RWPE1 (cell line): ENCODE data around the gene SLC16A2.

Experiments
- CTCF ChIA-PET: fragments of 350-600 bp; sonication (Branson Sonifier 250); formaldehyde crosslinking; extraction: SDS; loops from one replicate; lab custom pipeline; 2021; lab: Yijun Ruan, JAX
- POLR2A ChIA-PET: fragments of 400-600 bp; formaldehyde crosslinking; extraction: SDS; loops from one replicate; lab custom pipeline; 2020; ENCODE audit warnings: antibody characterized with exemption; ENCODE audit not compliant: low non-redundant PET; lab: Yijun Ruan, JAX
- DNase-seq: peaks from one replicate; pipeline ENCODE4 v3.0.0; 2012; ENCODE audit warnings: low spot score
- H3K27ac ChIP-seq: fragments of 450-650 bp; 2 replicates; pipeline ENCODE4 v1.5.1; 2017
- CTCF ChIP-seq: fragments of 450-650 bp; conservative IDR thresholded peaks from 2 replicates; pipeline ENCODE4 v1.5.1; 2017; ENCODE audit warnings: low read depth, mild to moderate bottlenecking

Gene SLC16A2

GRCh38 chrX:74535086-74535407, 113.8 kb downstream of the SLC16A2 start:
- H3K27ac ChIP-seq, result no peak overlapping the region
- ChIA-PET POLR2A (no interaction called here), CTCF (interaction anchor here (0.6 to 1.2 kb wide), 5 partner anchors 86 to 679 kb away, joined by 3 to 5 read pairs (median 4); no protein-coding TSS in a partner anchor)
- TF ChIP-seq CTCF, result no peak
- DNase-seq, result no peak

- ChIA-PET CTCF (interaction anchor here (0.6 to 1.2 kb wide), 6 partner anchors 85 to 679 kb away, joined by 3 to 5 read pairs (median 4); no protein-coding TSS in a partner anchor), POLR2A (no interaction called here)
- TF ChIP-seq CTCF, result no peak
- peak; percentile 75 for DNase-seq
- peak overlapping the region; percentile 50 for H3K27ac ChIP-seq
These were observed 114.3 kb downstream of the SLC16A2 start for GRCh38 chrX:74535408-74536151.

- CTCF ChIA-PET, result interaction anchor here (0.7 kb wide), 1 partner anchor 152 kb away, joined by 5 read pairs; no protein-coding TSS in a partner anchor
- H3K27ac ChIP-seq, result peak overlapping the region; percentile 50
- no peak for TF ChIP-seq CTCF
These were observed 115.0 kb downstream of the SLC16A2 start for GRCh38 chrX:74536152-74536831.

GRCh38 chrX:74536832-74537371, 115.6 kb downstream of the SLC16A2 start:
- no peak for DNase-seq
- TF ChIP-seq CTCF, result no peak
- peak overlapping the region; percentile 50 for H3K27ac ChIP-seq
- POLR2A ChIA-PET, result no interaction called here
- CTCF ChIA-PET, result no interaction called here

More at GRCh38 chrX:74536152-74536831, 115.0 kb downstream of the SLC16A2 start:
- peak; percentile 56 for DNase-seq
- POLR2A ChIA-PET, result no interaction called here

GRCh38 chrX:74540635-74541249, 119.4 kb downstream of the SLC16A2 start:
- POLR2A ChIA-PET, result no interaction called here
- DNase-seq, result no peak
- CTCF ChIA-PET, result interaction anchor here (0.7 kb wide), 1 partner anchor 960 kb away, joined by 3 read pairs; no protein-coding TSS in a partner anchor
- no peak for TF ChIP-seq CTCF
- no peak overlapping the region for H3K27ac ChIP-seq

- TF ChIP-seq CTCF, result no peak
- CTCF ChIA-PET, result no interaction called here
- DNase-seq, result no peak
- no peak overlapping the region for H3K27ac ChIP-seq
- POLR2A ChIA-PET, result no interaction called here
These were observed 124.7 kb downstream of the SLC16A2 start for GRCh38 chrX:74545880-74546523.
